Measurements from ENCODE around the gene RDM1. TPM values are rescaled to one million over a fixed set of nuclear protein-coding genes. Genes with fewer than 3 reads are reported as not detected.

RDM1 gene
- total RNA-seq, 1 experiment from 2014 or later, result 11.7 TPM

DNA sequence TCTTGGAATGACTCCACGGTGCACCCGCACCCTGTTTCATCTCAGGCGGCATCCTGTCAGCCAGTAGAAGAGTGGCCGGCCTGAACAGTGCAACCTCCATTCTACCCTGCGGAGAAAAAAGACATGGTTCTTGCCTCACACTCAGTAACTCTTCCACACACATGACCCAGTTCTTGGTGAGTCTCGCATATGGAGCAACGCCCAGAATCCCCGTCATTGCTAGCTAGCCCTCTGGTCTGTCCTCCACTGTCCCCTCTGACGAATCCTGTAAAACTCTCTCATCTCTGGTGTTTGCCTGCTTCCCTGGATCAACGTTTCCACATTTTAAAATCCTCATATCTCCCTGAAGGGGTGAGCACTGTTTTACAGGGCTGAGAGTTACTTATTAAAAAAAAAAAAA is 4.2 kb upstream of the RDM1 start:
- Histone ChIP-seq H3K36me3 (ENCODE audit: control insufficient read depth in 1 of 2, insufficient read depth in 2 of 2, low read length in 2 of 2) (no peaks in the 10 kb centered on the region), H4K20me1 (ENCODE audit: insufficient read depth) (no peaks in the 10 kb centered on the region), H3K4me2 (ENCODE audit: low read length) (no peak overlapping the region), H3K27me3 (ENCODE audit: insufficient read depth, low read length) (no peaks in the 10 kb centered on the region), H3K9ac (ENCODE audit: low read length) (no peak overlapping the region), H3K9me3 (ENCODE audit: control insufficient read depth in 1 of 2, insufficient read depth in 1 of 2, low read depth in 1 of 2, low read length in 2 of 2) (no peaks in the 10 kb centered on the region), H3K4me3 (replicated peaks in 1 of 2; ENCODE audit: low read depth in 1 of 2, low read length in 2 of 2) (no peak overlapping the region), H3K79me2 (ENCODE audit: insufficient read depth, low read length) (no peaks in the 10 kb centered on the region), H3K4me1 (ENCODE audit: control insufficient read depth in 1 of 2, insufficient read depth in 2 of 2, low read length in 2 of 2) (peaks cover 7 to 25% of the 10 kb centered on the region in 2 experiments), H3K27ac (ENCODE audit: low read depth, low read length) (no peak overlapping the region), H2AFZ (ENCODE audit: low read depth, low read length, poor library complexity, severe bottlenecking) (no peak overlapping the region), H3K9me2 (ENCODE audit: insufficient read depth) (no peaks in the 10 kb centered on the region)
- intact Hi-C loops (cut with micrococcal nuclease), result no loop called here
- DNase-seq (ENCODE audit: low read depth, low spot score) (no peak), ATAC-seq (no peak)
- RAD21 ChIA-PET (ENCODE audit: low non-redundant PET in 1 of 2, low total read pairs in 2 of 2, uncharacterized antibody in 2 of 2, unreplicated experiment in 2 of 2), result no interaction called here
- CTCF ChIA-PET, result no interaction called here
- POLR2A ChIA-PET, result no interaction called here
- TF ChIP-seq EGR1 (IDR thresholded peaks at IDR 0.05; ENCODE audit: low read depth) (no peak), ZNF274 (IDR thresholded peaks at IDR 0.05; ENCODE audit: low read depth, low read length) (no peak), EZH2phosphoT487 (IDR thresholded peaks at IDR 0.05; ENCODE audit: borderline replicate concordance) (no peak), SP1 (IDR thresholded peaks at IDR 0.05; ENCODE audit: low read depth) (no peak), SIN3A (IDR thresholded peaks at IDR 0.05; ENCODE audit: low read depth) (no peak), POLR2A (IDR thresholded peaks at IDR 0.05; ENCODE audit: borderline replicate concordance, extremely low read depth, insufficient read depth, insufficient read length) (no peak), ZFX (IDR thresholded peaks at IDR 0.05) (no peak), EZH2 (IDR thresholded peaks at IDR 0.05) (no peak), YY1 (IDR thresholded peaks at IDR 0.05; ENCODE audit: extremely low read depth, insufficient replicate concordance, low read depth, low read length) (no peak), FOSL1 (IDR thresholded peaks at IDR 0.05; ENCODE audit: low read depth) (no peak), TCF7L2 (IDR thresholded peaks at IDR 0.05; ENCODE audit: borderline replicate concordance, extremely low read depth, insufficient read depth, insufficient read length) (no peak), JUND (IDR thresholded peaks at IDR 0.05) (no peak), RAD21 (IDR thresholded peaks at IDR 0.05; ENCODE audit: low read depth) (no peak)
- TF ChIP-seq, protein P1, sequence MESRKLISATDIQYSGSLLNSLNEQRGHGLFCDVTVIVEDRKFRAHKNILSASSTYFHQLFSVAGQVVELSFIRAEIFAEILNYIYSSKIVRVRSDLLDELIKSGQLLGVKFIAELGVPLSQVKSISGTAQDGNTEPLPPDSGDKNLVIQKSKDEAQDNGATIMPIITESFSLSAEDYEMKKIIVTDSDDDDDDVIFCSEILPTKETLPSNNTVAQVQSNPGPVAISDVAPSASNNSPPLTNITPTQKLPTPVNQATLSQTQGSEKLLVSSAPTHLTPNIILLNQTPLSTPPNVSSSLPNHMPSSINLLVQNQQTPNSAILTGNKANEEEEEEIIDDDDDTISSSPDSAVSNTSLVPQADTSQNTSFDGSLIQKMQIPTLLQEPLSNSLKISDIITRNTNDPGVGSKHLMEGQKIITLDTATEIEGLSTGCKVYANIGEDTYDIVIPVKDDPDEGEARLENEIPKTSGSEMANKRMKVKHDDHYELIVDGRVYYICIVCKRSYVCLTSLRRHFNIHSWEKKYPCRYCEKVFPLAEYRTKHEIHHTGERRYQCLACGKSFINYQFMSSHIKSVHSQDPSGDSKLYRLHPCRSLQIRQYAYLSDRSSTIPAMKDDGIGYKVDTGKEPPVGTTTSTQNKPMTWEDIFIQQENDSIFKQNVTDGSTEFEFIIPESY (IDR thresholded peaks at IDR 0.05; ENCODE audit: extremely low read depth, insufficient replicate concordance, low read length), result no peak
- TF ChIP-seq, protein P2, sequence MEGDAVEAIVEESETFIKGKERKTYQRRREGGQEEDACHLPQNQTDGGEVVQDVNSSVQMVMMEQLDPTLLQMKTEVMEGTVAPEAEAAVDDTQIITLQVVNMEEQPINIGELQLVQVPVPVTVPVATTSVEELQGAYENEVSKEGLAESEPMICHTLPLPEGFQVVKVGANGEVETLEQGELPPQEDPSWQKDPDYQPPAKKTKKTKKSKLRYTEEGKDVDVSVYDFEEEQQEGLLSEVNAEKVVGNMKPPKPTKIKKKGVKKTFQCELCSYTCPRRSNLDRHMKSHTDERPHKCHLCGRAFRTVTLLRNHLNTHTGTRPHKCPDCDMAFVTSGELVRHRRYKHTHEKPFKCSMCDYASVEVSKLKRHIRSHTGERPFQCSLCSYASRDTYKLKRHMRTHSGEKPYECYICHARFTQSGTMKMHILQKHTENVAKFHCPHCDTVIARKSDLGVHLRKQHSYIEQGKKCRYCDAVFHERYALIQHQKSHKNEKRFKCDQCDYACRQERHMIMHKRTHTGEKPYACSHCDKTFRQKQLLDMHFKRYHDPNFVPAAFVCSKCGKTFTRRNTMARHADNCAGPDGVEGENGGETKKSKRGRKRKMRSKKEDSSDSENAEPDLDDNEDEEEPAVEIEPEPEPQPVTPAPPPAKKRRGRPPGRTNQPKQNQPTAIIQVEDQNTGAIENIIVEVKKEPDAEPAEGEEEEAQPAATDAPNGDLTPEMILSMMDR (IDR thresholded peaks at IDR 0.05 in 2 of 3, conservative IDR thresholded peaks at IDR 0.05 in 1 of 3; ENCODE audit: borderline replicate concordance in 1 of 3, insufficient read depth in 1 of 3, low read depth in 2 of 3, low read length in 2 of 3), result no peak
- TF ChIP-seq, protein P3, sequence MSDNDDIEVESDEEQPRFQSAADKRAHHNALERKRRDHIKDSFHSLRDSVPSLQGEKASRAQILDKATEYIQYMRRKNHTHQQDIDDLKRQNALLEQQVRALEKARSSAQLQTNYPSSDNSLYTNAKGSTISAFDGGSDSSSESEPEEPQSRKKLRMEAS (IDR thresholded peaks at IDR 0.05), result no peak
- TF ChIP-seq, protein P4, sequence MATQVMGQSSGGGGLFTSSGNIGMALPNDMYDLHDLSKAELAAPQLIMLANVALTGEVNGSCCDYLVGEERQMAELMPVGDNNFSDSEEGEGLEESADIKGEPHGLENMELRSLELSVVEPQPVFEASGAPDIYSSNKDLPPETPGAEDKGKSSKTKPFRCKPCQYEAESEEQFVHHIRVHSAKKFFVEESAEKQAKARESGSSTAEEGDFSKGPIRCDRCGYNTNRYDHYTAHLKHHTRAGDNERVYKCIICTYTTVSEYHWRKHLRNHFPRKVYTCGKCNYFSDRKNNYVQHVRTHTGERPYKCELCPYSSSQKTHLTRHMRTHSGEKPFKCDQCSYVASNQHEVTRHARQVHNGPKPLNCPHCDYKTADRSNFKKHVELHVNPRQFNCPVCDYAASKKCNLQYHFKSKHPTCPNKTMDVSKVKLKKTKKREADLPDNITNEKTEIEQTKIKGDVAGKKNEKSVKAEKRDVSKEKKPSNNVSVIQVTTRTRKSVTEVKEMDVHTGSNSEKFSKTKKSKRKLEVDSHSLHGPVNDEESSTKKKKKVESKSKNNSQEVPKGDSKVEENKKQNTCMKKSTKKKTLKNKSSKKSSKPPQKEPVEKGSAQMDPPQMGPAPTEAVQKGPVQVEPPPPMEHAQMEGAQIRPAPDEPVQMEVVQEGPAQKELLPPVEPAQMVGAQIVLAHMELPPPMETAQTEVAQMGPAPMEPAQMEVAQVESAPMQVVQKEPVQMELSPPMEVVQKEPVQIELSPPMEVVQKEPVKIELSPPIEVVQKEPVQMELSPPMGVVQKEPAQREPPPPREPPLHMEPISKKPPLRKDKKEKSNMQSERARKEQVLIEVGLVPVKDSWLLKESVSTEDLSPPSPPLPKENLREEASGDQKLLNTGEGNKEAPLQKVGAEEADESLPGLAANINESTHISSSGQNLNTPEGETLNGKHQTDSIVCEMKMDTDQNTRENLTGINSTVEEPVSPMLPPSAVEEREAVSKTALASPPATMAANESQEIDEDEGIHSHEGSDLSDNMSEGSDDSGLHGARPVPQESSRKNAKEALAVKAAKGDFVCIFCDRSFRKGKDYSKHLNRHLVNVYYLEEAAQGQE (IDR thresholded peaks at IDR 0.05; ENCODE audit: low read depth), result no peak
- BruUV-seq (replicated peaks), result no TSS peak
